HG03060 (cell line): ENCODE data around the gene COA8.

Experiments
- ATAC-seq: cut with Tn5 transposase; IDR thresholded peaks from one replicate; pipeline ENCODE4 v1.9.1; 2021; ENCODE audit warnings: low read depth, moderate number of reproducible peaks; ENCODE audit not compliant: unreplicated experiment

The COA8 gene

GRCh38 chr14:103535891-103536565, 26.7 kb upstream of the COA8 start:
- no peak for ATAC-seq

- no peak for ATAC-seq
Measured at GRCh38 chr14:103536693-103537092, 26.1 kb upstream of the COA8 start.

- no peak for ATAC-seq
Measured at GRCh38 chr14:103537175-103537990, 25.4 kb upstream of the COA8 start.

- ATAC-seq = no peak
Measured at GRCh38 chr14:103538291-103539055, 24.3 kb upstream of the COA8 start.

- ATAC-seq = no peak
Measured at GRCh38 chr14:103539056-103539825, 23.5 kb upstream of the COA8 start.

GRCh38 chr14:103540821-103541708, 21.7 kb upstream of the COA8 start:
- no peak for ATAC-seq

- ATAC-seq = no peak
Measured at GRCh38 chr14:103541709-103542604, 20.8 kb upstream of the COA8 start.

- no peak for ATAC-seq
Measured at GRCh38 chr14:103542605-103543088, 20.1 kb upstream of the COA8 start.

GRCh38 chr14:103543140-103543539, 19.6 kb upstream of the COA8 start:
- ATAC-seq = no peak

- ATAC-seq = no peak
Measured at GRCh38 chr14:103543721-103544387, 18.9 kb upstream of the COA8 start.

- no peak for ATAC-seq
Measured at GRCh38 chr14:103544388-103545218, 18.2 kb upstream of the COA8 start.

- ATAC-seq = no peak
Measured at GRCh38 chr14:103545219-103545914, 17.4 kb upstream of the COA8 start.

GRCh38 chr14:103545915-103546651, 16.7 kb upstream of the COA8 start:
- ATAC-seq = no peak

GRCh38 chr14:103546652-103547454, 15.9 kb upstream of the COA8 start:
- no peak for ATAC-seq

GRCh38 chr14:103547455-103547940, 15.3 kb upstream of the COA8 start:
- ATAC-seq = no peak
